Measurements from ENCODE around the gene HDC.

HDC gene

DNA sequence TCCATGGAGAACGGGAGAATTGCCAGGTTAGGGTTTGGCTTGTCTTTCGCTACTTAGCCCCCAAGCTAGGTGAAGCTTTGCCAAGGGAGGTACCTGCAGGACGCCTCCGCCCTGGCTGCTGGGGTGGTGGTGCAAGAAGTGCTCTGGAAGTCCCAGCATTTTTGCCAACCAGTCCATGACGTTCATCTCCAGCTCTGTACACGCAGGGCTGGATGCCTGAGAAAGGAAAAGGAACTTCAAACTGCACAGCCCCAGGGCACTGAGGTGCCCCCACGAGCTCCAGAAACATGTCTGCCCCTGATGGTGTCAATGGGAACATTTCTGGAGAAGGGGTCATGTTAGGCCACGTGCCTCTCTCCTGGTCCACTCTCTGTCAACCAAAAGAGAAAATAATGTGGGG is 8.2 kb downstream of the HDC start:
- H3K4me3 ChIP-seq, result no peak overlapping the region

DNA sequence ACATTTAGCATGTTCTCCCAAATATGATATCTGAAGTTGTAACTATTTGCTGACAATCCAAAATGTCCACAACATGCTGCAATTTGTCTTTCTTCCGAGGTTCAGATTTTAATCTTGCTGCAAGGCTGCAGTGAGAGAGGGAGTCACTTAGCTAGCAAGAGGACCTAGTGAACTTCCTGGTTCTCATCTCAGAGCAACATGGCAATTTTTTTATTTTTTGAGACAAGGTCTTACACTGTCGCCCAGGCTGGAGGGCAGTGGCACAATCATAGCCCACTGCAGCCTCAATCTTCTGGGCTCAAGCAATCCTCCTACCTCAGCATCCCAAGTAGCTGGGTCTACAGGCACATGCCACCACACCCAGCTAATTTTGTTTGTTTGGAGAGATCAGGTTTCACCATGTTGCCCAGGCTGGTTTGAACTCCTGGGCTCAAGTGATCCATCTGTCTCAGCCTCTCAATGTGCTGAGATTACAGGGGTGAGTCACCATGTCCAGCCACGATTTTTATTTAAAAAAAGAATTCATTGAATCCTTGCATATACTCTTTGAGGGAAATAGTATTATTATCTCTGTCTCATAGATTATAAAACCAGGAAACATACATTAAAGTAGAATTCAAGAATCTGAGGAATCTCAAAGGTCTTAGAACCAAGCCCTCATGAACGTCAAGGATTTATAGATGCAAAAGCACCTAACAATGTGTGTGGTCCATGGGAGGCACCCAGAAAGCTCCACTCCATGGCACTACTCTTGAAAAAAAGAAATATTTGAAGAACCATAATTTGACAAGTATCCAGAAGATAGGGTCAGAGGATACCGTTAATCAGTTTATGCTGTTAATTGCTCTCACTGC is 9.1 kb downstream of the HDC start:
- H3K4me3 ChIP-seq, result no peak overlapping the region
- no peak overlapping the region for H3K27ac ChIP-seq

More for the DNA sequence above, 8.2 kb downstream of the HDC start:
- peak overlapping the region in 3 of 21 experiments; percentile 37 to 48 (median 38) for H3K27ac ChIP-seq

DNA sequence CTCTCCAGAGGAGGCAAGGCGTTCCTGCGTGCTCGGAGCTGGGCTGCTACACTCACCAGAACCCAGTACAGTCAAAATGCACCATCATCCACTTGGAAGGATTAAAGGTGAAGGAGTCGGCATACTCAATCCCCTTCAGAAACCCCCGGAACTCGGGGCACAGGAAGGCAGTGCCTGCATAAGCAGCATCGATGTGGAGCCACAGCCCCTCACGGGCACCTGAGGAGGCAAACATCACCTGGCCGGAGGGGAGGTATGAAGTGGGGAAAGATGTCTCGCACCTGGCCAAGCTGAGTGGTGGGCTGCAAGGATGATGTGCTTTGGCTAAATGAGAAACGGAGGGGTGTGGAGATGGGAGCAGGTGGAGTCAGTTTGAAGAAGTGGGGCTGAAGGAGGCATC is 13.0 kb downstream of the HDC start:
- Histone ChIP-seq H3K4me3 (no peak overlapping the region), H3K27ac (no peak overlapping the region)

DNA sequence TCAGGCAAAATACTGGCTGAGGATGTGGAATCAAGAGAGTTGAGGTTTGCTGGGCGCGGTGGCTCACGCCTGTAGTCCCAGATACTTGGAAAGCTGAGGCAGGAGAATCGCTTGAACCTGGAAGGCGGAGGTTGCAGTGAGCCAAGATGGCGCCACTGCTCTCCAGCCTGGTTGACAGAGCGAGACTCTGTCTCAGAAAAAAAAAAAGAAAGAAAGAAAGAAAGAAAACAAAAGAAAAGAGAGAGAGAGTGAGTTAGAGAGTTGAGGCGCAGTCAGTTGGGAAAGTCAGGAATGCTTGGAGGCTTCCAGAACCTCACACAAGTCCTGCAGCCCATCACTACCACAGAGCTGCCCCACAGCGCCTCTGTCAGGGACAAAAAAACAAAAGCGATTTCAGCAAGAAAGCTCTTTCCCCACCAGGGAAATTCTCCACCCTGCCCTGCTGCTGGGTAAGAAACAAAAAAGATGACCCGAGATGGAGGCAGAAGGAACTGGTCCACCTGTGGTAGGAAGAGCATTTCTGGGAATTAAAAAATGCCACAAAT is 13.8 kb downstream of the HDC start:
- H3K4me3 ChIP-seq, result no peak overlapping the region
- no peak overlapping the region for H3K27ac ChIP-seq

DNA sequence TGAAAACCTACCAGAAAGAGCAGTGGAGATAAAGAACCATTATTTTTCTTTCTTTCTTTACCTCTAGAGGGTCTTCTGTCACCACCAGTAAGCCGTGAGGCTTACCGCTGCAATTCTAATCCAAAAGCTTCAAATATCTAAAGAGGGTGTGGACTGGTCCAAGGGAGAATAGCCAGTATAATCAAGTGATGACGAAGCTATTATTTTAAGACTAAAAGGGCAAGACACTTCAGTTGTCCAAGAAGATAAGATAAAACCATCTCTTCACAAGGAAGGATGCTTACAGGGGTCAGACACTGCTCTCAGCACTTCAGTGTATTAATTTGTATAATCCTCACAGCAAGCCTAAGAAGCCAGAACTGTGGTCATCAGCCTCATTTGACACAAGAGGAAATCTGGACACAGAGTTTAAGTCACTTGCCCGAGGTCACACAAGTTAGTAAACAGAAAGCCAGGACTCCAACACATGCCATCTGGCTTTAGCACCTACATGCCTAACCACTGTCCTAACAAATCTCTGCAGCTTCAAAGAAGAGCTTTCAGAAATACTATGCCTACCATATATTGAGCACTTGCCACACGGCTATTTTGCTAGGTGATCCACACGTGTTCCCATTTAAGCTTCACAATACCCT is 14.6 kb downstream of the HDC start:
- Histone ChIP-seq H3K27ac (no peak overlapping the region), H3K4me3 (no peak overlapping the region)

DNA sequence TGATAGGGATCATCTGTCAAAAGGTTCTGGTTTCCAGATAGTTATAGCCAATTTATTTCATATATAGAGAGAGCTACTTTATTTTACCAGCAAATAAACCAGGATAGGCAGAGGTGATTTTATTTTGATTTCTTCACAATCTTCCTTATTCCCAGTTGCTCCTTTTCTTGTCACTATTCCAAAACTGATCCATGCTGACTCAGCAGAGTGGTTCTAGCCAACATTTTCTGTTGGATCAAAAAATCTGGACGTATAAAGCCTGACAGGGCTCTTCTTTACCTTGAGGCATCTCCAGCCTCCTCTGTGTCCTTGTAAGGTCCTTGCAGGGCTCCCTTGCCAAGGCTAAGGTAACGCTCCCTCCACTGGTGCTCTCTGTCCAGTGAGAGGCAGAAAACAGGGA is 15.8 kb downstream of the HDC start:
- Histone ChIP-seq H3K27ac (no peak overlapping the region), H3K4me3 (no peak overlapping the region)

DNA sequence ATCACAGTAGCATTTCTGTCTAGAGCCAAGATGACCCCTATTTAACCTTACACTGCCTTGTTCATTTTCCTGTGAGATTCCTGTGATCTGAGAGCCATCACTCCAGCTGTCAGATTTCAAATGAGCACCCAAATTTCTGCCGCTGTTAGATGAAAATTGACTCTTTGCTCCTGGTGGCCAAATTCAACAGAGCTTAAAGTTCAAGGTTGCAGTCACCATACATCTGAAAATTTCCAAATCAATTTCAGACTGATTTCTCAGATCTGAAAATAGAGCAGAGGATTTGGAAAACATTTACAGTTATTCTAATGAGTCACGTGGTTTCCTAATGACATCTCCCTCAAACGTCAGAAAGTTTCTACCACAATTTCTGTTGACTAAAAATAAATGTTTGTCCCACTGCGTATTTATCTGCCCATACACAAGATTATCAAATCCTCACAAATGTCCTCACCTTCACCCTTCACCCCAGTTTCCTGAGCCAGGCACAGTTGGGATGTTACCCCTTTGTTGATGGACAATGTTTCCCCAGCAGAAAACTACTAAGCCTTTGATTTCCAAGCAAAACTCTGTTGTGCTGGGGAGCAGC is 16.4 kb downstream of the HDC start:
- H3K4me3 ChIP-seq, result no peak overlapping the region

DNA sequence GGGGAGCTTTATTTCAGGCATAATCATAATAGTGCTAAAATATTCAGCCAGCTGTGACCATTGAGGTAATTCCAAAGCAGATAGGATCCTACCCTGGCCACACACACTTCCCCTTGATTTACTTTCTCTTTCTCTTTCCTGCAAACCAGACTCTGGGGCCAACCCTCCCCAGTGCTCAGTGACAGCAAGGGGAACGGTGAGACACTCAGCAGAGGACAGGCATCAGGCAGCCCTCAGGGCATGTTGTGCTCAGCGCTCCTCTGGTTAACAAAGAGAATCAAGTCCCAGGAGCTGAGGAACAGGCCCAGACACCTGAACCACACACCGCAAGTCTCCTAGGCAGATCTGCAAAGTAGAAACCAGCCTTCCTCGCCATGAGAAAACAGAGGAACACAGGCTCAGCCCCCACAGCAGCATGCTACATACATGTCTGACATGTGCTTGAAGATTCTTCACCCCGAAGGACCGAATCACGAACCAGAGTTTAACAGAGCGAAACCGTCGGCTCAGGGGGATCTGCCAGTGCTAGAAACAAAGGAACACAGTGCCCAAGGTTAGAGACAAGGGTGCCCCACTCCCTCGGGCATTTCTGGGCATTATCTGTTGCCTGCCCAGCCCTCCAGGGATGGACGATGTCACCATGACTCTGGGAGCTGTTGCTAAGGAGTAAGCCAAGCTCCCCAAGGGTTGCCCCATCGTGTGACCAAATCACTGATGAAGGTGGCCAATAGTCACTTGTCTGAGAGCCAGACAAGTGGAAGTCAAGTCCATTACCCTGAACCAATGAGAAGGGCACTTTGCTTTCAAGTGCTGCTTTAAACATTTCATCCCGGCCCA is 17.5 kb downstream of the HDC start:
- Histone ChIP-seq H3K4me3 (no peak overlapping the region), H3K27ac (peak overlapping the region in 8 of 21 experiments; percentile 5 to 82 (median 52))

More for the DNA sequence above, 16.4 kb downstream of the HDC start:
- no peak overlapping the region for H3K27ac ChIP-seq

DNA sequence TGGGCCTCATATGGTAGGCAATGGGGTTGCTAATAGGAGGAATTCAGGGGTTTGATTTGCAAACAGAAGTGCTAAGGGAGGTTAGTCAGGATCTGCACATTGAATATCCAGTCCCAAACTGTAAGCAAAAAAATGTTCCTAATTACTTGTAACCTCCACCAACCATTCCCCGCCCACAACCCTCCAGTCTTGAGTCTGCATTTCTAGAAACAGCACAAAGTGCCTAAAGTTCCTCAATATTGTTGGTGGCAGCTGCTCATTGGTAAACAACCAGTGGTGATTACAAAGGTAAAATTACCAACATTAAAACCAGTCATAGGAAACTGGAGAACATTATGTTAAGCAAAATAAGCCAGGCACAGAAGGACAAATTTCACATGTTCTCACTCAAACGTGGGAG is 18.9 kb downstream of the HDC start:
- H3K27ac ChIP-seq, result peak overlapping the region in 1 of 21 experiments; percentile 7

DNA sequence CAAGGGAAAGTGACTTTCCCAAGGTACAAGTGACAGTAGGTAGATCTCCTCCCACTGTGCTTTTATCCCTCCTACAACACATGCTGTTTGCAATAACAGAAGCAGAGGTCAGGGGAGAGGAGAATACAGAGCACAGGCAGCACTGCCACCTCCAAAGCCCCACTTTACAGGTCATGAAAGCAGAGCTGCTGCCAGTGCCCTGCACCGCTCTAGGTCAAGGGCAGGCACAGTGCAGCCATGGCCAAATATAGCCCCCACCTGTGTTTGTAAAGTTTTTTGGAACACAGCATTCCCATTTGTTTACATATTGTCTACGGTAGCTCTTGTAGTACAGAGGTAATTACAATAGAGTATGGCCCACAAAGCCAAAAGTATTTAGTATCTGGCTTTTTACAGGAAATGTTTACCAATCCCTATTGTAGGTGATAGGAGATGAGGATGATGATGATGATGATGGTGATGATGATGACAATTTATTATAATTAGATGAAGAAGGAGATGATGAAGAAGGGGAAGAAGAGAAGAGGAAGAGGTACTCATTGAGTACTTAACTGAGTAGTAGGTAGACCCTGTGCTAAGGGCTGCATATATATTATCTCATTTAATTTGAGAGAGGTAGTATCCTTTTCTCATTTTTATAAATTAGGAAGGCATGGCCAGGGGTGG is 20.4 kb downstream of the HDC start:
- Histone ChIP-seq H3K27ac (no peak overlapping the region), H3K4me3 (no peak overlapping the region)

More for the DNA sequence above, 18.9 kb downstream of the HDC start:
- H3K4me3 ChIP-seq, result no peak overlapping the region

DNA sequence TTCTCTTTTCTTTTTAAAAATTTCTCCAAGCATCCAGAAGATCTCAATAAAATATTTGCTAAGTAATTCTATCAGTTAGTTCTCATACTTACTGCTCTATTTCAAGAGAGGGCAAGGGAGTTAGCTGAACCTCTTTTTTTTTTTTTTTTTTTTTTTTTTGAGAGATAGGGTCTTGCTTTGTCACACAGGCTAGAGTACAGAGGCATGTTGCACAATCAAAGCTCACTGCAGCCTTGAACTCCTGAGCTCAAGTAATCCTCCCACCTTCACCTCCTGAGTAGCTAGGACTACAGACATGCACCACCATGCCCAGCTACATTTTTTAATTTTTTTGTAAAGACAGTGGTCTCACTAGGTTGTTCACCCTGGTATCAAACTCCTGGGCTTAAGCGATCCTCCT is 21.4 kb downstream of the HDC start:
- no peak overlapping the region for H3K4me3 ChIP-seq
- H3K27ac ChIP-seq, result no peak overlapping the region

DNA sequence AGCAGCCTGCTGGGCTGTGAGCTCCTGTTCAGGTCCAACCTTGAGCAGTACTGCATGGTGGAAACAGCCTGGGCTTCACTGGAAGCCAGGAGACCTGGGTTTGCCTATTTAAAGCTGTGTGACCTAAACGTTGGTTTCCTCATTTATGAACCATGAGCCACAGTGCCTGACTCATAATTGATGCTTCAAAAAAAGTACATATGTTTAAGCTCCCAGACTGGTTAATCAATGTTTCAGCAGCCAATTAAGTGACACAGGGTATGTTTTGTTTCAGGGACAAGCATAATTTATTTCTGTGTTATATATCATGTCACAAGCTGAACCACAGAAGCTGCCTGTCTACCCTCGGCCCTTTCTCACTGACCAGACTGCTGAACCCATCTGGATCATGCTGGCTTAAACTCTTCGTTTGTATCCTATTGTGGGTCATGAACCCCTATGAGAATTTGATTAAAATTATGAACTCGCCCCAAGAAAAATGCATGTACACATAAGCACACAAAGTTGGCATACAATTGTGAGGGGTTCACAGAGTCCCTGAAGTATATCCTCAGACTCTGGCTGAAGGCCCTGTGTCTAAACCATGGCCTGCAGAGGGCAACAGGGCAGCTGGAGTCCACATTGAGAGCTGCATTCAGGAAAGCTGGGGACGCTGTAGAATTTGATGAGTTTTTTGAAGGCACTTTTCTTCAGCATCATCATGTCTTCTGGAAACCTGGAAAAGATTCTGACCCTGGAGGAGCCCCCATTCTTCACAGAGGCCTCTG is 23.7 kb downstream of the HDC start:
- Histone ChIP-seq H3K4me3 (no peak overlapping the region), H3K27ac (no peak overlapping the region)

DNA sequence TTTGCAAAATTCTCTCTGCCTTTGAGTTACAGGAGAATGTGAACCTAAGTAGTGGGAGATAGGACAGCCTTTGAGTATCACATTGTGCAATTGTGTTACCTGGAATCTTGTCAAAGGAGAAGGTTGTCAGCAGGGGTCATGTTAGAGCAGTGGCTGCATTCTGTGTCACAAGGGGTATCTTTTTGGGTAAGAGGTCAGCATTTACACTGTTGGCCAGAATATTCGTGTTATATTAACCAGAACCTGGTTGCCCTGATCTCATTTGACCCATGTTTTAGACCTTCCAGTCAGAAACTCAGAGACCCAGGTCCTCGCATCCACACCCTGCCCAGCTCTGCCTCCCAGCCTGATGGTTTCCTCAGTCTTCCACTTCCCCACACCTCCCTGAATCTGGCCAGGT is 27.3 kb downstream of the HDC start:
- no peak overlapping the region for H3K4me3 ChIP-seq

DNA sequence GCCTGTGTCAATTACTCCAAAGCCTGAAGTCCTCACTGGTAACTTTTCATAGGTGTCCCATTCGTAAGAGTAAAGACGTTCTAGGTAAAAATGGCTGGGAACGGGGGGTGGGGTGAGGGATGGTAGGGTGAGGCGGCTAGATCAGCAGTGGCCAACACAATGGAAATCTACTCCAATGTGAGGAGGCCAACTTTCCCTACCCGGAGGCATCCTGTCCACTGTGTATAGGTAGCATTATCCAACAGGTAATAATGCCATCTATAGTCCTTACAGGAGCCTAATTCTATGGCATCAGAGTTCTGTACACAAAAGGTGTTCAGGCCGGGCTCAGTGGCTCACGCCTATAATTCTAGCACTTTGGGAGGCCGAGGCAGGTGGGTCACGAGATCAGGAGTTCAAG is 29.1 kb downstream of the HDC start:
- H3K4me3 ChIP-seq, result no peak overlapping the region
- no peak overlapping the region for H3K27ac ChIP-seq

More for the DNA sequence above, 27.3 kb downstream of the HDC start:
- H3K27ac ChIP-seq, result no peak overlapping the region

DNA sequence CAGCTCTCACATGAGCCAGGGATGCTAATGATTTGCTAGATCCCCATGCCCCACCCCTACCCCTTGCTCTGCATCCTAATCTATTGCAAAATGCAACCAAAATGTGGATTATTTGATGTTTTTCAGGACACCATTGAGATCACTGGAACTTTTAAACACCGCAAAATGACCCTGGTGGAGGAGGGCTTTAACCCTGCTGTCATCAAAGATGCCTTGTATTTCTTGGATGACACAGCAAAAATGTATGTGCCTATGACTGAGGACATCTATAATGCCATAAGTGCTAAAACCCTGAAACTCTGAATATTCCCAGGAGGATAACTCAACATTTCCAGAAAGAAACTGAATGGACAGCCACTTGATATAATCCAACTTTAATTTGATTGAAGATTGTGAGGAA is 29.7 kb downstream of the HDC start:
- Histone ChIP-seq H3K4me3 (no peak overlapping the region), H3K27ac (no peak overlapping the region)

DNA sequence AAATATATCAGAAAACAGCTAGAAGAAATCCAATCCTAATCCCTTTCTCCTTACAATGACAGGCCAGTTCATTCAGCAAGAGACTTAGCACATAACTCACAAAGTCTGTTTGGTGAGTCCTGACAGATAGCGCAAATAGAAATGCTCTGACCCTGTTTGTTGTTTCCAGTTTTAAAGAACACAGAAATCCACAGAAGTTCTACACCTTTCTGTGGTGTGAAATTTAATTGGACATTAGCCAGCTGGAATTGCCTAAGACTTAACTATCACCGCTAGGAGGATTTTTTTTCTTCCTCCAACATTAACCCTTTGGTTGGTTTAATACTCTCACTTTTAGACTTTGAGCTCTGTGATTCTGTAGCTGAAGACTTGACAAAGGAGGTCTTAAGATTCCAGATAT is 30.8 kb downstream of the HDC start:
- Histone ChIP-seq H3K4me3 (no peak overlapping the region), H3K27ac (no peak overlapping the region)

DNA sequence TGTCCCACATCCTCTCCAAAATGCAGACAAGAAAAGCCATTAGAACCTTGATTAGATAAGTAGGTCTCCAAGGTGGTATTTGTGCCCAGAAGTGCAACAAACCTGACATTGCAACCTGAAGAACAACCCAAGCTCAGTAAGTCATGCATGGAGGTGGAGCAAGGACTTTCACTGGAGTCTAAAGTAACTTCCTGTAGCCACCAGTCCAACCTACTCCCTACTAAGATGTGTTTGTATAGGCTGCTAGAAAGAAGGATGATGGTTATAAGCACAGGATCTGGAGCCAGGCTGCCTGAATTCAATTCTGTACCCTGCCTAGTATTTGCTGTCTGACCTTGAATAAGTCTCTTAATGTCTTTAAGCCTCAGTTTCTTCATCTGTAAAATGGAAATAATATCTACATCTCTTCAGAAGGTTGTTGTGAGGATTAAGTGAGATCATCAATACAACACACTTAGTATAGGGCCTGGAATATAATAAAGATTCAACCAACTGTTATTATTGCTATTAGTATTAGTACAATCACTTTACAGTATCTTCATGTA is 32.3 kb downstream of the HDC start:
- no peak overlapping the region for H3K27ac ChIP-seq
- H3K4me3 ChIP-seq, result no peak overlapping the region

DNA sequence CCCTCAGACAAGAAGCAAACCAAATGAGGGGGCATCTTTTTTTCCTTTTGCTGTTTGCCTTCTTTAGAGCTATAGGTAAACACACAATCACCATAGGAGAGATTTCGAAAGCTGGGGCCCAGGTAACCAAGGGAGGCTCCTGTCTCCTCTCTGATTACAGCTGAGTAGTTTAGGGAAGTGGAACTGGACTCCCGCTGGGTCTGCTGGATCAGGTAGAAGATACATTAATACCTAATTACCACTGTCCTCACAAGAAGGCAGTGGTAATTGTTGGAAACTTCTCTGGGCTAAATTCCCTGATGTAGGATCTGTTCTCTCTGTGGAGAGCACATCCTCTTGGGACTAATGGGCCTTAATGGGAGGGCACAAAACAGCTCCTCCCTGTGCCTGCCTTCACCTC is 32.7 kb downstream of the HDC start:
- Histone ChIP-seq H3K27ac (no peak overlapping the region), H3K4me3 (no peak overlapping the region)
